Nephron (organoid): ENCODE measurements around the gene ISX.

Experiments used
- H3K27ac Mint-ChIP-seq, 3 experiments: 2 replicates each; pipeline ENCODE4 v1.8.0; 2020; ENCODE audit warnings: mixed read lengths in 3 of 3, mild to moderate bottlenecking in 2 of 3, moderate library complexity in 1 of 3
- H3K27me3 Mint-ChIP-seq: 2 replicates; pipeline ENCODE4 v1.8.0; 2021; ENCODE audit warnings: low read depth, mild to moderate bottlenecking, moderate library complexity, mixed read lengths
- H3K36me3 Mint-ChIP-seq: 2 replicates; pipeline ENCODE4 v1.8.0; 2020; ENCODE audit warnings: low read depth, mixed read lengths
- H3K4me1 Mint-ChIP-seq: 2 replicates; pipeline ENCODE4 v1.8.0; 2020; ENCODE audit warnings: mixed read lengths
- H3K4me3 Mint-ChIP-seq, 3 experiments: 2 replicates each; pipeline ENCODE4 v1.8.0; 2020; ENCODE audit warnings: mild to moderate bottlenecking in 3 of 3, mixed read lengths in 3 of 3, moderate library complexity in 2 of 3
- H3K9me3 Mint-ChIP-seq: 2 replicates; pipeline ENCODE4 v1.8.0; 2020; ENCODE audit warnings: mixed read lengths
- CTCF ChIP-seq, 3 experiments: fragments of 200-600 bp; sonication (generic); IDR thresholded peaks; one replicate each; pipeline ENCODE4 v1.5.0; 2021; ENCODE audit warnings: antibody characterized with exemption in 3 of 3; ENCODE audit not compliant: unreplicated experiment in 3 of 3

ISX gene

GRCh38 chr22:35037089-35037488 is 28.9 kb upstream of the ISX start:
- no peaks in the 10 kb centered on the region for H3K36me3 Mint-ChIP-seq
- no peak overlapping the region for H3K27ac Mint-ChIP-seq
- no peak overlapping the region for H3K4me3 Mint-ChIP-seq
- peaks cover 7% of the 10 kb centered on the region for H3K4me1 Mint-ChIP-seq
- H3K9me3 Mint-ChIP-seq: no peaks in the 10 kb centered on the region
- H3K27me3 Mint-ChIP-seq: peaks cover 30% of the 10 kb centered on the region
- TF ChIP-seq CTCF (IDR thresholded peaks at IDR 0.05; ENCODE audit: unreplicated experiment in 3 of 3): peak; percentile 19 to 28 (median 20)

- Mint-ChIP-seq H3K36me3 (no peaks in the 10 kb centered on the region), H3K27me3 (peaks cover 32% of the 10 kb centered on the region), H3K4me1 (peaks cover 7% of the 10 kb centered on the region), H3K4me3 (no peak overlapping the region), H3K9me3 (no peaks in the 10 kb centered on the region), H3K27ac (no peak overlapping the region)
- TF ChIP-seq CTCF (IDR thresholded peaks at IDR 0.05; ENCODE audit: unreplicated experiment in 3 of 3): no peak
These were observed 26.3 kb upstream of the ISX start for GRCh38 chr22:35039625-35040024.

GRCh38 chr22:35043252-35043933 is 22.6 kb upstream of the ISX start:
- Mint-ChIP-seq H3K9me3 (no peaks in the 10 kb centered on the region), H3K27ac (no peak overlapping the region), H3K27me3 (peaks cover 47% of the 10 kb centered on the region), H3K36me3 (no peaks in the 10 kb centered on the region), H3K4me1 (peaks cover 7% of the 10 kb centered on the region), H3K4me3 (no peak overlapping the region)
- peak in 1 of 3 experiments; percentile 11 for TF ChIP-seq CTCF (IDR thresholded peaks at IDR 0.05; ENCODE audit: unreplicated experiment in 3 of 3)

- peaks cover 45% of the 10 kb centered on the region for H3K27me3 Mint-ChIP-seq
- no peaks in the 10 kb centered on the region for H3K36me3 Mint-ChIP-seq
- no peak for TF ChIP-seq CTCF (IDR thresholded peaks at IDR 0.05; ENCODE audit: unreplicated experiment in 3 of 3)
- no peak overlapping the region for H3K27ac Mint-ChIP-seq
- H3K4me1 Mint-ChIP-seq: peaks cover 7% of the 10 kb centered on the region
- no peaks in the 10 kb centered on the region for H3K9me3 Mint-ChIP-seq
- no peak overlapping the region for H3K4me3 Mint-ChIP-seq
These were observed 22.0 kb upstream of the ISX start for GRCh38 chr22:35043934-35044319.

GRCh38 chr22:35044607-35045390 is 21.2 kb upstream of the ISX start:
- no peak for TF ChIP-seq CTCF (IDR thresholded peaks at IDR 0.05; ENCODE audit: unreplicated experiment in 3 of 3)
- peaks cover 3% of the 10 kb centered on the region for H3K4me1 Mint-ChIP-seq
- H3K36me3 Mint-ChIP-seq: no peaks in the 10 kb centered on the region
- peaks cover 1% of the 10 kb centered on the region for H3K9me3 Mint-ChIP-seq
- no peak overlapping the region for H3K4me3 Mint-ChIP-seq
- no peak overlapping the region for H3K27ac Mint-ChIP-seq
- peaks cover 46% of the 10 kb centered on the region for H3K27me3 Mint-ChIP-seq
